AG04450 (cell line): ENCODE measurements around the gene LRPAP1. TPM values are rescaled to one million over a fixed set of nuclear protein-coding genes. Genes with fewer than 3 reads are reported as not detected.

ENCODE experiments used
- CTCF ChIA-PET: fragments of 300-600, 350-600 bp; formaldehyde crosslinking; extraction: SDS; loops from one replicate; lab custom pipeline; 2022; ENCODE audit warnings: antibody characterized with exemption, inconsistent platforms; lab: Charles Lee
- POLR2A ChIA-PET: fragments of 350-600 bp; formaldehyde crosslinking; extraction: SDS; loops from one replicate; lab custom pipeline; 2021; ENCODE audit warnings: antibody characterized with exemption, inconsistent platforms; lab: Yijun Ruan, JAX
- DNase-seq: peaks from one replicate; pipeline ENCODE4 v3.0.0-alpha.2; 2011; ENCODE audit warnings: low read depth, low spot score
- H3K27ac ChIP-seq: one replicate; pipeline ENCODE4 v1.5.1; 2012; ENCODE audit warnings: low read depth, low read length, control low read depth
- H3K27me3 ChIP-seq: one replicate; pipeline ENCODE4 v1.6.0; 2012; ENCODE audit warnings: low read length; ENCODE audit not compliant: control insufficient read depth, insufficient read depth
- H3K4me3 ChIP-seq: 2 replicates; pipeline ENCODE4 v1.5.1; 2011; ENCODE audit warnings: mild to moderate bottlenecking, low read depth, low read length, control low read depth
- H3K9me3 ChIP-seq: 2 replicates; pipeline ENCODE4 v1.5.1; 2012; ENCODE audit warnings: low read length; ENCODE audit not compliant: control insufficient read depth, insufficient read depth
- polyA plus RNA-seq: library from polyadenylated mRNA; depleted of rRNA; stranded (reverse); fragments of >200 nt; gene quantifications from 2 replicates; pipeline ENCODE4 v1.2.3, GENCODE V29; 2011
- TF ChIP-seq, protein P1 (sequence below): IDR thresholded peaks from 2 replicates; pipeline ENCODE4 v1.5.1; 2011; ENCODE audit warnings: low read depth, low read length, control low read depth, inconsistent platforms

LRPAP1 gene
- polyA plus RNA-seq, 1 experiment, result 150 TPM

DNA sequence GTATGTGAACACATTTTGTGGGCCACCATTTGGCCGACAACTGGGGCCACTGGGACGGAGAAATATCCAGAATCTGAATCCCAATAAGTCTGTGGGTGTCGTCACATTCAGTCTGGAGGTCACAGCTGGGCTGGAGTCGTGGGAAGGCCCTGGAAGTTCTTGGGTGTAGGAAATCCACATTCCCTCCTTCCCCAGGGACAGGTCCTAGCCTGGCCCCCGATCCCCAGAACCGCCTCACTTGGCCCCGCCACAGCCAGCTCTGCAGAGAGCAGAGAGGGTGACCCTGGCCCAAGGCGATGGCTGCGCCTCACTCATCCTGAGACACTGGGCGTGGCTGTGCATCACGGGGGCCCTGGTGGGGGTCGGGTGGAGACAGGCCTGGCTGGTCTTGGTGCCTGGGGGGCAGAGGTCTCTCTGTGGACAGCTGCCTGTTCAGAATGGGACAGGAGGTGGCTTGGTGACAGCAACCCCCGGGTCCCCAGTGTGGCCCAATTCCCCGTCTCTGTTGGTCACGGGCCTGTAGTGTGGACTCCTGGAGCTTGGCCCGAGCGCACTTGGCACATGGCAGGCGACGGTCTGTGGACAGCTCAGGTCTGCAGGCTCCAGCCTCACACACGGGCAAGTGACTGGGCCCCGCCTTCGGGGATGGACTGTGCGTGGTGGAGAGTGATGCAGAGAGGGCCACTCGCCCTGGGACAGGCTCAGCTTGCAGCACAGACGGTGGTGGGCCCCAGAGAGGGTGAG lies 52.7 kb downstream of the LRPAP1 start:
- TF ChIP-seq, protein P1, sequence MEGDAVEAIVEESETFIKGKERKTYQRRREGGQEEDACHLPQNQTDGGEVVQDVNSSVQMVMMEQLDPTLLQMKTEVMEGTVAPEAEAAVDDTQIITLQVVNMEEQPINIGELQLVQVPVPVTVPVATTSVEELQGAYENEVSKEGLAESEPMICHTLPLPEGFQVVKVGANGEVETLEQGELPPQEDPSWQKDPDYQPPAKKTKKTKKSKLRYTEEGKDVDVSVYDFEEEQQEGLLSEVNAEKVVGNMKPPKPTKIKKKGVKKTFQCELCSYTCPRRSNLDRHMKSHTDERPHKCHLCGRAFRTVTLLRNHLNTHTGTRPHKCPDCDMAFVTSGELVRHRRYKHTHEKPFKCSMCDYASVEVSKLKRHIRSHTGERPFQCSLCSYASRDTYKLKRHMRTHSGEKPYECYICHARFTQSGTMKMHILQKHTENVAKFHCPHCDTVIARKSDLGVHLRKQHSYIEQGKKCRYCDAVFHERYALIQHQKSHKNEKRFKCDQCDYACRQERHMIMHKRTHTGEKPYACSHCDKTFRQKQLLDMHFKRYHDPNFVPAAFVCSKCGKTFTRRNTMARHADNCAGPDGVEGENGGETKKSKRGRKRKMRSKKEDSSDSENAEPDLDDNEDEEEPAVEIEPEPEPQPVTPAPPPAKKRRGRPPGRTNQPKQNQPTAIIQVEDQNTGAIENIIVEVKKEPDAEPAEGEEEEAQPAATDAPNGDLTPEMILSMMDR, result no peak
- H3K4me3 ChIP-seq, result no peak overlapping the region
- ChIA-PET CTCF (interaction anchor here (0.6 to 3.4 kb wide), 32 partner anchors 8 to 463 kb away, joined by 3 to 94 read pairs (median 7); no protein-coding TSS in a partner anchor), POLR2A (no interaction called here)
- H3K9me3 ChIP-seq, result no peaks in the 10 kb centered on the region; the same call in 1 of the 2 replicates
- no peak overlapping the region for H3K27ac ChIP-seq
- DNase-seq, result no peak
- H3K27me3 ChIP-seq, result peaks cover 29% of the 10 kb centered on the region

DNA sequence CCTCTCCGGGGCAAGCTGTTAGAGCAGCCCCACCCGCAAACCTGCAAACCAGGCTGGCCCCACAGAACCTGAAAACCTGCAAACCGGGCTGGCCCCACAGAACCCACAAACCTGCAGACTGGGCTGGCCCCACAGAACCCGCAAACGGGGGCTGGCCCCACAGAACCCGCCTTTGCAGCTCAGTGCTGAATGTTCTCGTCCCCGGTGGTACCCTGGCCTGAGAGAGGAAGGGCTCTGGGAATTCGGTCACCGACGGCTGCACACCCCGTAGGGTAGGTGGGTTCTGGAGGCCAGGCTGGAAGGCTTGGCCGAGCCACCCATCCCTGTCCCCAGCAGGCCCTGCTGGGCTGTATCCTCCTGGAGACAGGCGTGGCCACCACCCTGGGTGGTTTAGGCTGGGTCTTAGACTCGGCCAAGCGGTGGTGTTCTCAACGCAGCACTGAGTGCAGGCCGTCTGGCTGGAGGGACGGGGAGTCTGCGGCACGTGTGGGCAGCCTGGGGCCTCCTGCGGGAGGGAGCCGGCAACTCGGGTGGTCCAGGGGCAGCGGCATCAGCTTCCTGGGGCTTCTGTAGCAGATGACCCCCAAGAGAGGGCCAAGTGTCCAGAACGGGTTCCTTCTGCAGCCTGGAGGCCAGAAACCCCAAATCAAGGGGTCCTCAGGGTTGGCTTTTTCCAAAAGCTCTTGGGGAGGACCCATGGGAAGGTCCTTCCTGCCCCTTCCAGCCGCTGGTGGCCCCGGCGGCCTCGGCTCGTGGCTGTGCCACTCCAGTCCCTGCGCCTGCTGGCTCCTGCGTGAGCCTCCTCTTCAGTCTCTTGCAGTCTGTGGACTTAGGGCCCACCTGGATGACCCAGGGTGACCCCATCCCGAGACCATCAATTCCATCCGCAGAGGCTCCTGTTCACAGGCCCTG lies 53.5 kb downstream of the LRPAP1 start:
- ChIA-PET POLR2A (no interaction called here), CTCF (interaction anchor here (3.1 to 3.3 kb wide), 2 partner anchors 7 to 133 kb away, joined by 25 to 94 read pairs; no protein-coding TSS in a partner anchor)
- Histone ChIP-seq H3K9me3 (no peaks in the 10 kb centered on the region; the same call in 1 of the 2 replicates), H3K27ac (no peak overlapping the region), H3K4me3 (no peak overlapping the region), H3K27me3 (peaks cover 20% of the 10 kb centered on the region)
- DNase-seq, result no peak
- TF ChIP-seq, protein P1, result no peak

DNA sequence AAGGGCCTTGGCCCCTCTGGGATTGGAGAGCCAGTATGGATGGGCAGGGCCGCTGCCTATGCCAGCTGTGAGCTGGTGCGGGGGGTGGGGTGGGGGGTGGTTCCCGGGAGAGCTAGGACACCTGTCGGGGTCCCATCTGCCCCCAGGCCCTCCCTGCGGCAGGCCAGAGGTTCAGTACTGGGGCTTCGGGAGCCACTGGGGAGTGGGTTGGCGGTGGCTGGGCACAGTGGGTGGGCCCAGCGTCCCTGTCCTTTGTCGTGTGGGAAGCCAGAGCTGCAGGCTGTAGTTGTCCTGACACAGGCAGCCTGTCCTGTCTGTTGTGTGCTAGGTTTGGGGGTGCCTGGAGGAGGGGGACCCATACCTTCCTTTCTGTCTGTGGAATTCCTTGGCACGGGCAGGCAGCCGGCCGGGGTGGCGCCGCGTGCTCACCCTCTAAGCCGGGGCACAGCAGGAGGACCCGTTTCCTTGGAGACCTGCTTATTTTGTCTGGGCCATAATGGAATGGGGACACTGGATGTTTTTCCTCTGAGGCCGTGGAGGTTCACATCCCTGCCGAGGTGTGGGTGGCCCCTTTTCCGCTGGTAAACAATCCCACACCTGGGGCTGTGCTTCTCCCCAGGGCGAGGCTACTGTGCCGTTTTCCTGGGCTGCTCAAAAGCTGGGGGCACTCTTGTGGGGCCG lies 54.3 kb downstream of the LRPAP1 start:
- ChIA-PET CTCF (no interaction called here), POLR2A (no interaction called here)
- TF ChIP-seq, protein P1, result no peak
- H3K9me3 ChIP-seq, result no peaks in the 10 kb centered on the region; the same call in 1 of the 2 replicates
- no peak overlapping the region for H3K4me3 ChIP-seq
- no peak for DNase-seq
- peaks cover 18% of the 10 kb centered on the region for H3K27me3 ChIP-seq
- H3K27ac ChIP-seq, result no peak overlapping the region

DNA sequence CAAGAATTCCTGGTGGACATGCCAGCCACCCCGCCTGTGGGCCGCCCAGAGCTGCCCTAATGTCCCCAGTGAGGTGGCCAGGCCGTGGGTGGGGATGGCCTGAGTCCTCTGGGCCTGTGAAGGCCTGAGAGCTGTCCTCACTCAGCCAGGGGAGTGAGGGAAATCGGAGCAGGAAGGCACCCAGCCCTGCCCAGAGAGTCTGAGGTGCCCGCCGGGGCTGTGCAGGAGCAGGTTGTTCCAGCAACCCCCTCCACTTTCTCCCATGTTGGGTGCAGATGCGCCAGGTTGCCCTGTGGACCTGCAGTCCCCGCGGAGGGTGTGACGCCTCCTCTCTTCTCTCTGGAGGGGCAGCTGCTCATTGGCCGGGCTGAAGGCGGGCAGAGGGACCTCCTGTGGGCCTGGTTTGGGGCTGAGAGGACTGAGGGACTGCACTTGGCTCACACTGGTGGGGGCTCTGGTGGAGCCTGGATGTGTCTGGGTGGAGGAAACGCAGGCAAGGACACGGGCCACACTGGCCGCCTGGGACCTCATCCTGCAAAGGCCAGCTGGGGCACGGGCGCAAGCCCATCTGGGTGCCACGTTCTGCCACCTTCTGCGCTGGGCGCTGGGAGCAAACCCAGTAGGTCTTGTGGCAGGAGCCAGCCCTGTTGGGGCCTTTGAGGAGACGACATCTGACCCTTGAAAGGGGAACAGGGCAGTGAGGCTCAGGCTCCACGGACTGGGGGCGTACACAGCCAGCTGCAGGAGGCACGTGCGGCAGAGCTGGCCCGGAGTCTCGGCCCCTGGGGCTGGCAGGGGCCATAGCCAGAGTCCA lies 55.1 kb downstream of the LRPAP1 start:
- POLR2A ChIA-PET, result no interaction called here

More for the DNA sequence above, 55.1 kb downstream of the LRPAP1 start:
- Histone ChIP-seq H3K9me3 (no peaks in the 10 kb centered on the region; the same call in 1 of the 2 replicates), H3K27me3 (peaks cover 16% of the 10 kb centered on the region), H3K4me3 (no peak overlapping the region), H3K27ac (no peak overlapping the region)
- TF ChIP-seq, protein P1, result no peak
- DNase-seq, result no peak
- CTCF ChIA-PET, result no interaction called here
